Colon (tissue), 2 donors: ENCODE results near the gene PYGO2.
A peak's percentile ranks its signal among the peaks of the same experiment; 100 is the strongest.

Source experiments
- FAIRE-seq: peaks from 2 replicates; lab custom pipeline; 2012; peaks lifted over from hg19 to GRCh38; lab: Jason Lieb, UNC
- donor health status: control.
- donor health status: control.

Gene PYGO2

GRCh38 chr1:154960446-154961136 is 991 bp downstream of the PYGO2 start:
- FAIRE-seq, result no peak

DNA sequence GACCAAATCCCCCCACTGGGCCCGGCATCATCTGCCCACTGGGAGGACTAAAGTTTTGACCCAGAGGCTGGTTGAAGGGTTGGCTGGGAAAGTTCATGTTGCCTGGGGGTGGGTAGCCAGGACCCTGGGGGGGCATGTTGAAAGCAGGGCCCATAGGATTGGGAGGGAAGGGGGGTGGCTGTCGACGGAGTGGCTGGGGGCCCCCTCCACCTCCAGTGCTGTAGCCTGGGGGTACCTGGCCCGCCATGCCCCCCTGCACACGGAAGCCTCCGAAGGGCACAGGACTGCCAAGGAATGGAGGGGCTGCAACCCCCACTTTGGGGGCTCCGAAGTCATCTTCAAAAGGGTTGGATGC is 2.2 kb downstream of the PYGO2 start:
- FAIRE-seq, result no peak

DNA sequence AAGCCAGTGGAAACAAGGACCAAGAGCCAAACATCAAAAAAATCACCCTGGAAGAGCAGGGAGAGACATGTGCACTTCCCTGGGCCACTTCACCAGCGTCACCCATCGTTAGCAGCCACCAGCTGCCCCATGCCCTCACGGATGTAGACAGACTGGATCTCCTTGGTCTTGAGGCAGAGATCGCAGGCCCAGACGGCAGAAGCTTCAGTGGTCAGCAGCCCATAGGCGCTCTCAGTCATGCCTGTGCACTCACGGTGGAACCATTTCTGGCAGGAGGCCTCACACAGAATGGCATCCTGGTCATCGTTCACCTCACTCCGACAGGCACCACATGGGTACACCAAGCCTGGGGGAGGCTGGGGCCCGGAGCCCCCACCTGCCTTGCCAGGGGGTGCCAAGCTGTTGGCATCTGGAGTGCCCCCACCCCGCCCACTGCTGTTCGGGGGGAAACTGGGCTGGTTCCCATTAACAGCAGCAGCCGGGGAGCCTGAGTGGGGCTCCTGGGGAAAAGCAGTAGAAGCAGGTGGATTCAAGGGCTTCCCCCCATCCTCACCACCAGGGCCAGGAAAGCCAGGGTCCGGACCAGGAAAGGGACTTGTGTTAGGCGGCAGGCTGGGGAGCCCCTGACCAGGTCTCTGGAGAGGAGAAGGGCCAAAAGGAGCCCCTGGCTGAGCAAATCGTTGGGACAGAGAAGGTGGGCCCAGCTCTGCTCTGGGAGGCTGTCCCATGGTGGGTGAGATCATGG is 2.7 kb downstream of the PYGO2 start:
- FAIRE-seq, result no peak

GRCh38 chr1:154958036-154958435 is 3.5 kb downstream of the PYGO2 start:
- no peak for FAIRE-seq

GRCh38 chr1:154957091-154957657 is 4.4 kb downstream of the PYGO2 start:
- no peak for FAIRE-seq

DNA sequence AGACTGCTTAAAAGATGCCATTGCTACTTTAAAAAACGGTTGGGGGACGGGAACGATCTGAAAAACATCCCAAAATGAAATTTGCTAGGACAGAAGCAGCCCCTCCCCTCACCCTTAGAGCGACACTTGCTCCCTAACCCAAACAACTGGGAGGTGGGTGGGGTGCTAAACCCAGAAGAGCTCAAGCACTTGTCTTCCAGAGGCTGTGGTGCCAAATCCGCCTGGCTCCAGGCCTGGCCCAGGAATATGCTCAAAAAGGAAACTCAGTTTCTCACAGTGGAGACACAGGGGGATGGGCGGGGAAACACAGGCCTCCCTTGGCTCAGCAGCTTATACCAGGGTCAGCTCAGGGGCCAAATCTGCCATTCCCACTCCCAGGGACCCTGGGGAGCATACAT is 5.0 kb downstream of the PYGO2 start:
- no peak for FAIRE-seq

DNA sequence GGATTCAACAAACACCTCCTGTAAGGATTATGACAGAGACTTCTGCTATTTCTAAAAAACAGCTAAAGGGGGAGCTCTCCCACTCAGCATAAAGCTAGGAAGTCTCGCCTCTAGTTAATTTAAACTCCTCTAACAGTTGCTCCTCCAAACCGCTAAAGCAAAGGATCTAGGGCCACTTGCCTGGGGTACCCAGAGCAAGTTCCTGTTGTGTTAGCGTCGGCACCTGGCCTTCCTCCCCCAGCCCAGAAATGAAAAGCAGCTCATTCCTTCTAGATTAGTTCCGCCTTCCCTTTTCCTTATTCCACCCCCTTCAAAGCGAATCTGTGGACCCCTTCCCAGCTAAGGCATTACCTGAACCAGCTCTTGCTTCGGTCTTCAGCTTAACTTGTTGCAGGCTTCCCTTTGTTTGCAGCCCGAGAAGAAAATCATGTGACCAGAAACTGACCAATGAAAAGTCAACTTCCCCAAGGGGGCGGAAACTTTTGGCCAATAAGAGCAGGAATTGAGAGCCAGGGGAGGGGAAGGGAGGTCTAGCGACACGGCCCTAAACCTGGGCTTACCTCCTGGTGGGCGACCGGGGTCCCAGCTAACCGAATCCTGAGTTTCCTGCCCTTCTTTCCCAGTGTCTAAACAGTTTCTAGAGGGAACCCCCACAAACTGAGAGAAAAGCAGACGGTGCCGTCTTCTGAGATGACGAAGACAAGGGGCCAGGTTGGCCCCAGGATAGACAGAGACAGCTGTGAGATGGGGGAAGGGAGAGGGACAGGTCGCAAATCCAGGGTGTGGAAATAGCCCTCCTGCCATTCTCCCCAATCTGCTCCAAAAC is 5.7 kb downstream of the PYGO2 start, which contains the start of gene PBXIP1:
Gene PBXIP1 (minus strand): TSS at position 382 of the 826 bp plus-strand sequence. CDS start 2,378 bp downstream, outside the sequence.
- FAIRE-seq, result peak; percentile 28

DNA sequence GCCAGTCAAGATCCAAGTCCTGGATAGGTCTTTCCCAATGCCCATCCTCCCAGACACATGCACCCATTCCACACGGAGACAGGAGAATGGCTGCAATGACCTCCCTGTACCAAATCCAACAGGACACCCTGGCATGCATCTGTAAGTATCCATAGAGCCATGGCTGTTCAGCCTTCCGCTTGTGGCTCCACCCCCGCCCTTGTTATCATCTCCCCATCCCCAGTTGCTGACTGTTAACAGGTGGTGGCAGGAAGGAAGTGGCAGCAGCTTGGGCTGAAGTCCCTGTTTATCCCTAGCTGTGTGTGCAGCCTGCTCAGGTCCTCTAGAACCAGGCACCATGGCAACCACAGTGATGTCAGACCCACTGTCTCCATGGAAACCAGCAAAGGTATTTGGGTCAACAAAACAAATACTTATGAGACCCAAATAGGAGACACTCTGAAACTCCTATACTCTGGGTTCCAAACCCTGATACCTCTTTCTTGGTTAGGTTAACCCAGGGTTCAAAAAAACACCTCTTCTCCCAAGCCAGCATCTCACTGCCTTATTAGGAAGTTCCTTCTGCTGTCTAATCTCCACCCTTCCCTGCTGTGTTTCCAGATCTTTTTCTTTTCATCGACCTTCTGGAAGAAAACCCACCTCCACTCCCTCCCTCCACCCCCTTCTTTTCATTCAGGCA is 6.4 kb downstream of the PYGO2 start:
- no peak for FAIRE-seq

- FAIRE-seq, result no peak
Observed at GRCh38 chr1:154954541-154954940, 7.0 kb downstream of the PYGO2 start.

- no peak for FAIRE-seq
Observed at GRCh38 chr1:154953611-154954038, 8.0 kb downstream of the PYGO2 start.

GRCh38 chr1:154952664-154953063 is 8.9 kb downstream of the PYGO2 start:
- FAIRE-seq, result no peak

- FAIRE-seq, result no peak
Observed at GRCh38 chr1:154951901-154952657, 9.5 kb downstream of the PYGO2 start.

DNA sequence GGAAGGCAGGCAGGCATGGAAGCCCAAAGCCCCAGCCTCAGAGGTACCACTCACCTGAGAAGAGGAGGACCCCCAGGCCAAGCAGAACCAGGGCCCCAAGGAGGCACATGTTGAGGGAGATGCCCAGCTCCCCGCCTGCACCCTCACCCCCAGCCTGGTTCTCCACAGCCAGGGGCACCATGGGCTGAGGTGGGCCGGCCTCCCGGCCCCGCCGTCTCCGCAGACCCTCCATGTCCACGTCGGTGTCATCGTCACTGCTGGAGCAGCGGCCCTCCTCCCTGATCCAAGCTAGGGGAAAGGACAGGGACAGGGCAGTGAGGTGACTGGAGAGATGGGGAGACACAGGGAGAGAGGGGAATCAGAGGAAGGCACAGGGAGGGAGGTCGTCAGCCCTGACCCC is 13.5 kb downstream of the PYGO2 start:
- FAIRE-seq, result no peak

- no peak for FAIRE-seq
Observed at GRCh38 chr1:154945962-154946850, 15.4 kb downstream of the PYGO2 start.

- no peak for FAIRE-seq
Observed at GRCh38 chr1:154945160-154945961, 16.2 kb downstream of the PYGO2 start.

DNA sequence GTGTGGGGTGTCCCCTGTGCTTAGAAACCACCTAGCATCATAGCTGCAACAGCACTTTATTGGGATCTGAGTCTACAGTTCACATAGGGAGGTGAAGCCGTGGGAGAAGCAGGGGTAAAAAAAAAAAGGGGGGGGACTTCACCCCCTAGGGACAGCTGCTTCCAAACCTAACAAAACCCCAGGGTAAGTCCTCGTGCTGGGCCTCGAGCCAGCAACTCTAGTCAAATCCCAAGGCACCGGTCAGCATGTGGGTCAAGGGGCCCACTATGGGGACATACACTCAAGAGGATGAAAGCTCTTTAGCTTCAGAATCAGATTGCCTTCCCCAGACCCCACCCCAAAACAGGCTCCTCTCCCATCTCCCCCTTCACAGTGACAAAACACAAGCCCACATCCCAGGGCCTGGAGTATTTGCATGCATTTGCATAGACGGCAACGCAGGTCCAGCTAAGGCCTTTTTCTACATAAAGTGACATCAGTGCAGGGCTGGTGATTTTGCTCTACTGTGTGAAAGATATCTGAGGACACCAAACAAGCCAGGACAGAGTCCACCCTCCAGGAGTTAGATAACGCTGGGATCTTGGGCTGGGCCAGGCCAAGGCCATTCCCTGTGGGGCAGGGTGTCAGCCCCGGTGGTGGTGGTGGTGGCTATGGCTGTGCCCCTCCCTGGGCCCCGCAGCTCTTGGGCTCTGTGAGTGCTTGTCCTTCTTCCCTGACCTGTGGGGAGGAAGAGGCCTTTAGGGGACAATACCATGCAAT is 17.0 kb downstream of the PYGO2 start:
- FAIRE-seq, result no peak

- no peak for FAIRE-seq
Observed at GRCh38 chr1:154943649-154944400, 17.8 kb downstream of the PYGO2 start.
